ENCODE data around the gene FARP1. TPM values are rescaled to one million over a fixed set of nuclear protein-coding genes. Genes with fewer than 3 reads are reported as not detected.

FARP1 gene
- total RNA-seq, 1 donor from 2014 or later = 289 TPM

DNA sequence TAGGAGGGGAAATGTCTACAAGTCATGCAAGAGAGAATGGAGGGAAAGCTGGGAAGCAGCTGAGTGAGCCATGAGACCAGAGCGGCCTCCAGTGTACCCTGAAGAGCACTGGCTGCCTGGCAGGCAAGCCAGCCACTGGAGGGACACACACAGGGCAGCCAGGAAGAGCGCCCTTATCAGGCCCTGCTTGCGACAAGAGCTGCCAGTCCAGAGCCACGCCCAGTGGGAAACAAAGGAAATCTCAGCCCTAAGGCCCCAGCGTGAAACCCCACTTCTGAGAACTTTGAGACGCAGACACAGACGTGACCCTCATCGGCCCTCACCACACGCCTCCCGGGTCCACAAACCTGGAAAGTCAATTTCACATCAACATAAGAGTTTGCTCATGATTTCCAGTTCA is 329.0 kb downstream of the FARP1 start:
- peaks cover 30% of the 10 kb centered on the region for H3K36me3 Mint-ChIP-seq
- H3K27me3 Mint-ChIP-seq (ENCODE audit: low read depth) = no peaks in the 10 kb centered on the region
- H3K9me3 Mint-ChIP-seq = no peaks in the 10 kb centered on the region
- H3K4me3 Mint-ChIP-seq = no peak overlapping the region
- DNase-seq (ENCODE audit: low spot score in 2 of 2, unreplicated experiment in 2 of 2) = no peak
- TF ChIP-seq, protein P1, sequence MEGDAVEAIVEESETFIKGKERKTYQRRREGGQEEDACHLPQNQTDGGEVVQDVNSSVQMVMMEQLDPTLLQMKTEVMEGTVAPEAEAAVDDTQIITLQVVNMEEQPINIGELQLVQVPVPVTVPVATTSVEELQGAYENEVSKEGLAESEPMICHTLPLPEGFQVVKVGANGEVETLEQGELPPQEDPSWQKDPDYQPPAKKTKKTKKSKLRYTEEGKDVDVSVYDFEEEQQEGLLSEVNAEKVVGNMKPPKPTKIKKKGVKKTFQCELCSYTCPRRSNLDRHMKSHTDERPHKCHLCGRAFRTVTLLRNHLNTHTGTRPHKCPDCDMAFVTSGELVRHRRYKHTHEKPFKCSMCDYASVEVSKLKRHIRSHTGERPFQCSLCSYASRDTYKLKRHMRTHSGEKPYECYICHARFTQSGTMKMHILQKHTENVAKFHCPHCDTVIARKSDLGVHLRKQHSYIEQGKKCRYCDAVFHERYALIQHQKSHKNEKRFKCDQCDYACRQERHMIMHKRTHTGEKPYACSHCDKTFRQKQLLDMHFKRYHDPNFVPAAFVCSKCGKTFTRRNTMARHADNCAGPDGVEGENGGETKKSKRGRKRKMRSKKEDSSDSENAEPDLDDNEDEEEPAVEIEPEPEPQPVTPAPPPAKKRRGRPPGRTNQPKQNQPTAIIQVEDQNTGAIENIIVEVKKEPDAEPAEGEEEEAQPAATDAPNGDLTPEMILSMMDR (IDR thresholded peaks at IDR 0.05; ENCODE audit: unreplicated experiment) = no peak
- H3K27ac Mint-ChIP-seq = no peak overlapping the region
- peaks cover 12% of the 10 kb centered on the region for H3K4me1 Mint-ChIP-seq

DNA sequence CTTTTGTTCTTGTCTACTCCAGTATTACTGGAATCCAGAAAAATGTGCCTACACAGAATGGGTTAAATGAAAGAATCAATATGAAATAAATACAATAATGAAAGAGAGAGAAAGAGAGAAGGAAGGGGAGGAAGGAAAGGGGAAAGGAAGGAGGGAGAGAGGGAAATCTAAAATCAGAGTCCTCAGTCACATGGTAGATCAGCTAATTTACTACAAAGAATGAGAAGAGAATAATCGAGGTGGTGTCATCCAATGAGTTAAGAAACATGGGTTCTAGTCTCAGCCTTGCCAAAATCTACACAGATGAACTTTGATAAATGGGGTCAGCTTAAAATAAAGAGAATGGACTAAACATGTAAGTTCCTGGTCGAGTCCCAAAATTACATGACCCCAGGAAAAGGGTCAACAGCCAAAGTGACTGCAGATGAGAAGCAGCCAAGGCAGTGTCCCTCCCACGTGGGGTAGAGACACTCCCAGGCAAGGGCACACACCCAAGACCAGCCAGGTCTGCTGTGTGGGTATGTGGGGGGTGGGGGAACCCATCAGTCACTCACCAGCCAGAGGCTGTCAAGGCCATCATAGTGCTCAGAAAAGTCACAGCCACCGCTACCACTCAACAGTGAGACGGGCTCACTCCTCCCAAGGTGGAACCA is 330.4 kb downstream of the FARP1 start:
- TF ChIP-seq, protein P1 (IDR thresholded peaks at IDR 0.05; ENCODE audit: unreplicated experiment) = no peak
- Mint-ChIP-seq H3K4me3 (no peak overlapping the region), H3K27me3 (ENCODE audit: low read depth) (no peaks in the 10 kb centered on the region), H3K4me1 (peaks cover 22% of the 10 kb centered on the region), H3K9me3 (no peaks in the 10 kb centered on the region), H3K36me3 (peaks cover 27% of the 10 kb centered on the region), H3K27ac (no peak overlapping the region)
- DNase-seq (ENCODE audit: low spot score in 2 of 2, unreplicated experiment in 2 of 2) = no peak

DNA sequence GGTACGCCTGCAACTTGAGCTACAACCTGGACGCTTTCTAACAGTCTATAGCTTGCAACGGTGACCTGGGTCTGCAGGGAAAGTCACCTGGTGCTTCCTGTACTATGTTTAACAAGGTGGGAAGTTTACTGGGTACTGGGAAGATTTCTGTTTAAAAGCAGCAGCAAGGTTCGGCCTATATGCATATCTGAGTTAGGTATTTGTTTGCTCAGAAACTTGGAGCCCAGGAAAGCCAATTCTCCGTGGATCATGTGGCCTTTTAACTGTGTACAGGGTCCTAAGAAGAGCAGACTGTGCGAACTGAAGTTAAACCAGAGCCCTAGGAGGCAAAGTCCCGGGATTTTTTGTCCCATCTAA is 330.9 kb downstream of the FARP1 start:
- no peak for DNase-seq (ENCODE audit: low spot score in 2 of 2, unreplicated experiment in 2 of 2)
- peaks cover 27% of the 10 kb centered on the region for H3K4me1 Mint-ChIP-seq
- no peak overlapping the region for H3K4me3 Mint-ChIP-seq
- H3K9me3 Mint-ChIP-seq = no peaks in the 10 kb centered on the region
- TF ChIP-seq, protein P1 (IDR thresholded peaks at IDR 0.05; ENCODE audit: unreplicated experiment) = no peak
- H3K27ac Mint-ChIP-seq = peak overlapping the region; percentile 9
- no peaks in the 10 kb centered on the region for H3K27me3 Mint-ChIP-seq (ENCODE audit: low read depth)
- H3K36me3 Mint-ChIP-seq = peaks cover 27% of the 10 kb centered on the region

GRCh38 chr13:98474292-98474691 is 331.4 kb downstream of the FARP1 start:
- H3K4me3 Mint-ChIP-seq = no peak overlapping the region
- H3K36me3 Mint-ChIP-seq = peaks cover 27% of the 10 kb centered on the region
- TF ChIP-seq, protein P1 (IDR thresholded peaks at IDR 0.05; ENCODE audit: unreplicated experiment) = no peak
- H3K27ac Mint-ChIP-seq = no peak overlapping the region
- no peaks in the 10 kb centered on the region for H3K27me3 Mint-ChIP-seq (ENCODE audit: low read depth)
- DNase-seq (ENCODE audit: low spot score in 2 of 2, unreplicated experiment in 2 of 2) = no peak
- H3K9me3 Mint-ChIP-seq = no peaks in the 10 kb centered on the region
- peaks cover 30% of the 10 kb centered on the region for H3K4me1 Mint-ChIP-seq

- no peak overlapping the region for H3K27ac Mint-ChIP-seq
Observed at GRCh38 chr13:98474761-98475160, 331.9 kb downstream of the FARP1 start.

More at GRCh38 chr13:98474761-98475160, 331.9 kb downstream of the FARP1 start:
- H3K36me3 Mint-ChIP-seq = peaks cover 27% of the 10 kb centered on the region
- H3K4me3 Mint-ChIP-seq = no peak overlapping the region
- TF ChIP-seq, protein P1 (IDR thresholded peaks at IDR 0.05; ENCODE audit: unreplicated experiment) = no peak
- no peaks in the 10 kb centered on the region for H3K9me3 Mint-ChIP-seq
- no peaks in the 10 kb centered on the region for H3K27me3 Mint-ChIP-seq (ENCODE audit: low read depth)
- no peak for DNase-seq (ENCODE audit: low spot score in 2 of 2, unreplicated experiment in 2 of 2)
- peaks cover 35% of the 10 kb centered on the region for H3K4me1 Mint-ChIP-seq

All from mesothelial cell of epicardium (in vitro differentiated cells).